Ishikawa (cell line): Measurements from ENCODE around the gene LRRC74B.

Source experiments
- CEBPB ChIP-seq: IDR thresholded peaks from 2 replicates; pipeline ENCODE4 v1.6.1; 2012
- CREB1 ChIP-seq: IDR thresholded peaks from 2 replicates; pipeline ENCODE4 v1.6.1; 2012; ENCODE audit warnings: low read depth
- EGR1 ChIP-seq: IDR thresholded peaks from 2 replicates; pipeline ENCODE4 v1.6.1; 2012
- EP300 ChIP-seq: IDR thresholded peaks from 2 replicates; pipeline ENCODE4 v1.6.1; 2012; ENCODE audit warnings: borderline replicate concordance
- FOXM1 ChIP-seq: IDR thresholded peaks from 2 replicates; pipeline ENCODE4 v1.6.1; 2012; ENCODE audit warnings: low read depth, borderline replicate concordance
- MAX ChIP-seq: IDR thresholded peaks from 2 replicates; pipeline ENCODE4 v1.6.1; 2012
- NFIC ChIP-seq: IDR thresholded peaks from 2 replicates; pipeline ENCODE4 v1.6.1; 2012
- RAD21 ChIP-seq: IDR thresholded peaks from 2 replicates; pipeline ENCODE4 v1.6.1; 2012; ENCODE audit warnings: low read depth
- TAF1 ChIP-seq: IDR thresholded peaks from 2 replicates; pipeline ENCODE4 v1.6.1; 2012; ENCODE audit warnings: low read depth, mild to moderate bottlenecking
- TCF12 ChIP-seq: IDR thresholded peaks from 2 replicates; pipeline ENCODE4 v1.6.1; 2012; ENCODE audit warnings: low read depth
- TEAD4 ChIP-seq: IDR thresholded peaks from 2 replicates; pipeline ENCODE4 v1.6.1; 2012
- YY1 ChIP-seq: IDR thresholded peaks from 2 replicates; pipeline ENCODE4 v1.6.1; 2012; ENCODE audit warnings: low read depth
- ZBTB7A ChIP-seq: IDR thresholded peaks from 2 replicates; pipeline ENCODE4 v1.6.1; 2012; ENCODE audit warnings: low read depth
- TF ChIP-seq, protein P1 (sequence below): IDR thresholded peaks from 2 replicates; pipeline ENCODE4 v1.6.1; 2012
- TF ChIP-seq, protein P2 (sequence below): IDR thresholded peaks from 2 replicates; pipeline ENCODE4 v1.6.1; 2012; ENCODE audit warnings: low read depth, mild to moderate bottlenecking

The LRRC74B gene

DNA sequence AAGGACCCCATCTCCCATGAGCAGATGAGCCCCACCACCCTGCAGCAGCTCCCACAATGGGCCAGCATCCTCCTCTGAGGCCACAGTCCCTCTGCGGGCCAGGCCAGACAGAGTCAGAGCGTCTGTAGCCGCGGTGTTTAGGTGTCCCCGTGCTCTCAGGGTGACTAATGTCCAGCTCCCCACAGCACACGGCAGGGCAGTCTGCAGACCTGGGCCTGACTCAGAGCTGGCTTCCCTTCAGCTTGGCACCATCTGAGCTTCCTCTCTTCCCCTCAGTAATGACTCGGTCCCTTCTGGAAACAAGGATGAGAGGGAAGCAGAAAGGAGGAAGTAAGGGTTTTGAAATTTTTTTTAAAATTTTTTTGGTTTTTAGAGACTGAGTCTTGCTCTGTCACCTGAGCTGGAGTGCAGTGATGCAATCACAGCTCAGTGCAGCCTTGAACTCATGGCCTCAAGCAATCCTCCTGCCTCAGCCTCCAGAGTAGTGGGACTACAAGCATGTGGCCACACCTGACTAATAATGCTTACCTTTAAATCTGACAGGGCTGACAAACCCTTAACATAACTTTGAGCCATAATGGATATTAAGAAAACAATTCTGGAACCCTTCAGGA is 28.5 kb downstream of the LRRC74B start:
- TF ChIP-seq EP300 (no peak), ZBTB7A (no peak)

DNA sequence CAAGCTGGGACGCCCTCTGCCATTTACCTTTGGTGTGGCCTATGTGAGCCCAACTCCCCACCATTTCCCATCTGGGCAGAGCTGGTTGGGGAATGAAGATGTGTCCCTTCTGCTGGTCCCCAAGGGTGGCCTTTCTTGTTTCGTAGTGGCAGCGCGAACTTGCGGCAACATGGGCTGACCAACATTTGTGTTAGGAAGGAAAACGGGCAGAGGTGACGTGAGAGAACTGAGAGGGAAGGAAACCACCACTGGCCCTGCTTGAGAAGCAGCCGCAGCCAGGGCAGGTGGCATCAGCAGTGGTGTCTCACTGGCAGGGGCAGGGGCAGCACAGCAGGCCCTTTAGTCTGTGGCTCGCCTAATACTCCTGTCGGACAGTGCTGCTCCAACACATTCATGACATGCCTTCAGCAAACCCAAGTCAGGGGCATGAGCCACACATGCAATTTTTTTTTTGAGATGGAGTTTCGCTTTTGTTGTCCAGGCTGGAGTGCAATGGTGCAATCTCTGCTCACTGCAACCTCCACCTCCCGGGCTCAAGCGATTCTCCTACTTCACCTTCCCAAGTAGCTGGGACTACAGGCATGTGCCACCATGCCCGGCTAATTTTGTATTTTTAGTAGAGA is 29.9 kb downstream of the LRRC74B start:
- no peak for TF ChIP-seq CEBPB
- TF ChIP-seq CREB1, result no peak
- TF ChIP-seq, protein P1, sequence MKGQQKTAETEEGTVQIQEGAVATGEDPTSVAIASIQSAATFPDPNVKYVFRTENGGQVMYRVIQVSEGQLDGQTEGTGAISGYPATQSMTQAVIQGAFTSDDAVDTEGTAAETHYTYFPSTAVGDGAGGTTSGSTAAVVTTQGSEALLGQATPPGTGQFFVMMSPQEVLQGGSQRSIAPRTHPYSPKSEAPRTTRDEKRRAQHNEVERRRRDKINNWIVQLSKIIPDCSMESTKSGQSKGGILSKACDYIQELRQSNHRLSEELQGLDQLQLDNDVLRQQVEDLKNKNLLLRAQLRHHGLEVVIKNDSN, result no peak
- TF ChIP-seq EGR1, result no peak
- TF ChIP-seq FOXM1, result no peak
- no peak for TF ChIP-seq RAD21
- TF ChIP-seq TAF1, result no peak
- no peak for TF ChIP-seq TCF12
- TF ChIP-seq, protein P2, sequence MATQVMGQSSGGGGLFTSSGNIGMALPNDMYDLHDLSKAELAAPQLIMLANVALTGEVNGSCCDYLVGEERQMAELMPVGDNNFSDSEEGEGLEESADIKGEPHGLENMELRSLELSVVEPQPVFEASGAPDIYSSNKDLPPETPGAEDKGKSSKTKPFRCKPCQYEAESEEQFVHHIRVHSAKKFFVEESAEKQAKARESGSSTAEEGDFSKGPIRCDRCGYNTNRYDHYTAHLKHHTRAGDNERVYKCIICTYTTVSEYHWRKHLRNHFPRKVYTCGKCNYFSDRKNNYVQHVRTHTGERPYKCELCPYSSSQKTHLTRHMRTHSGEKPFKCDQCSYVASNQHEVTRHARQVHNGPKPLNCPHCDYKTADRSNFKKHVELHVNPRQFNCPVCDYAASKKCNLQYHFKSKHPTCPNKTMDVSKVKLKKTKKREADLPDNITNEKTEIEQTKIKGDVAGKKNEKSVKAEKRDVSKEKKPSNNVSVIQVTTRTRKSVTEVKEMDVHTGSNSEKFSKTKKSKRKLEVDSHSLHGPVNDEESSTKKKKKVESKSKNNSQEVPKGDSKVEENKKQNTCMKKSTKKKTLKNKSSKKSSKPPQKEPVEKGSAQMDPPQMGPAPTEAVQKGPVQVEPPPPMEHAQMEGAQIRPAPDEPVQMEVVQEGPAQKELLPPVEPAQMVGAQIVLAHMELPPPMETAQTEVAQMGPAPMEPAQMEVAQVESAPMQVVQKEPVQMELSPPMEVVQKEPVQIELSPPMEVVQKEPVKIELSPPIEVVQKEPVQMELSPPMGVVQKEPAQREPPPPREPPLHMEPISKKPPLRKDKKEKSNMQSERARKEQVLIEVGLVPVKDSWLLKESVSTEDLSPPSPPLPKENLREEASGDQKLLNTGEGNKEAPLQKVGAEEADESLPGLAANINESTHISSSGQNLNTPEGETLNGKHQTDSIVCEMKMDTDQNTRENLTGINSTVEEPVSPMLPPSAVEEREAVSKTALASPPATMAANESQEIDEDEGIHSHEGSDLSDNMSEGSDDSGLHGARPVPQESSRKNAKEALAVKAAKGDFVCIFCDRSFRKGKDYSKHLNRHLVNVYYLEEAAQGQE, result no peak
- TF ChIP-seq YY1, result no peak
- no peak for TF ChIP-seq EP300
- TF ChIP-seq MAX, result no peak
- TF ChIP-seq ZBTB7A, result no peak
- no peak for TF ChIP-seq TEAD4
- TF ChIP-seq NFIC, result no peak

DNA sequence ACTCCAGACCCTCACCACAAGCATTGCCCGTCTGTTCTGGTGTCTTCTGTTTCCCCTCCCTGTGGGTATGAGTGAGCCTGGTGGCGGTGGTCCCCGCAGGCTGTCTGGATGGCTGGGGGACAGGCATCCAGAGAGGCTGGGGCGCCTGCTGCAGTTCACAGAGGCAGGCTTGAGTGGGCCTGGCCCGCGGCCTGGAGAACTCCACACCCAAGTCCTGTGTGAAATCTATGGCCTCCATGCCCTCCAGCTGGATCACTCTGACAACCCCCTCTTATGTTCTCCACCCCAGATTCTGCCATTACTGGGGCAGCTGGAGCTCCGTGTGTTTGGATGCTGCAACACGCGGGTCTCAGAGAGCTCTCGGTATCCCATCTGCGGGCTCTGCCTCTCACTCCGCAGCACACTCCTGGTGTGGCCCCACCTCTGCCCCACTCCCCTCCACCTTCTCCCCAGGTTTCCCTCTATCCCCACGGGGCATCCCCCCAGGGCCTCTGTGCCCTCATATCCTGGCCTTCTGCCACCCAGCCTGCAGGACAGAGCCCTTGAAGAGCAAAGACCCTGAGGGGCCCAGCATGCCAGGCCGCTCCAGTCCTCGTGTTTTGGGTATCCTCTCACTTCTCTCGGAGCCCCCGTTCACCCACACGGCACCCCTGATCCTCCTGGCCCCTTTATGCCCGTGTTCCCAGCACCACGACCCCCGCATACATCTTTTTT is 31.3 kb downstream of the LRRC74B start:
- TF ChIP-seq TAF1, result no peak
- TF ChIP-seq CREB1, result no peak
- TF ChIP-seq NFIC, result no peak
- no peak for TF ChIP-seq TEAD4
- TF ChIP-seq, protein P1, result no peak
- TF ChIP-seq EGR1, result no peak
- TF ChIP-seq RAD21, result no peak
- no peak for TF ChIP-seq ZBTB7A
- TF ChIP-seq, protein P2, result no peak
- TF ChIP-seq CEBPB, result no peak
- TF ChIP-seq TCF12, result no peak
- no peak for TF ChIP-seq FOXM1
- TF ChIP-seq EP300, result no peak
- TF ChIP-seq YY1, result no peak
- no peak for TF ChIP-seq MAX

DNA sequence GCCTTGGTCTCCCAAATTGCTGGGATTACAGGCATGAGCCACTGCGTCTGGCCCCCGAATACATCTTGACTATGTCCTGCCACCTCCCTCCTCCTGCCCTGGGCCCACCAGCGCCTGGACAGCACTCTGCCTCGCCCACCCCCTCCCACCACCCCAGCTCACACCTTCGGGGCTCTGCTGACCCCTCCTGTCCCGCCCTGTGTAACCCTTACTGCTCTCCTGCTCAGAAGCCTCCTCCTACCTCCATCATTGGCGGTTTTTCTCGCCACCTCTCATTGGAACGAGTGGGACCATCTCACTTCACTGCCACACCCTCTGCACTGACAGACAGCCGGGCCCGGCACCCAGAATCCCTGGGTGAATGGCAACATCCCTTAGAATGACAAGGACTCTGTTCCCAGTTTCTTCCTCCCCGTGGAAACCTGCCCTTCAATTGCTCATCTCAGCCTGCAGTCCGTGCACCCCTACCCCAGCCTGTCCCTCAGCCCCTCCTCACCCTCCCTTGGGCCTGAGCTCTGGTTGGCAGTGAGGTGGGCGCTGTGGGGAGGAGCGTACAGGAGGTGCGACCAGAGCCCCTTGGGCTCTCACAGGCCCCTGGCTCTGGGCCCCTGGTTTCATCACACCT is 32.2 kb downstream of the LRRC74B start:
- no peak for TF ChIP-seq CEBPB
- TF ChIP-seq TCF12, result no peak
- no peak for TF ChIP-seq NFIC
- TF ChIP-seq ZBTB7A, result no peak
- TF ChIP-seq FOXM1, result no peak
- TF ChIP-seq, protein P1, result no peak
- TF ChIP-seq EGR1, result no peak
- no peak for TF ChIP-seq CREB1
- no peak for TF ChIP-seq MAX
- no peak for TF ChIP-seq TAF1
- no peak for TF ChIP-seq EP300
- TF ChIP-seq RAD21, result no peak
- no peak for TF ChIP-seq YY1
- TF ChIP-seq, protein P2, result no peak
- TF ChIP-seq TEAD4, result no peak
